T-cell (primary cell): ENCODE measurements around the gene GDF7. TPM values are rescaled to one million over a fixed set of nuclear protein-coding genes. Genes with fewer than 3 reads are reported as not detected.

Source experiments
- ATAC-seq, 4 experiments: fragments of 200-7000 bp in 3 of 4; fragments of 150-1000 bp in 1 of 4; cut with Tn5 transposase; replicated peaks in 1 of 4; 1 replicate in 3 of 4; 2 replicates in 1 of 4; pipeline ENCODE4 v1.10.0; 2021; ENCODE audit warnings: moderate library complexity in 3 of 4, mild to moderate bottlenecking in 2 of 4, moderate number of reproducible peaks in 1 of 4
- CTCF ChIA-PET, 2 donors: fragments of 300-600 bp; sonication (Branson Sonifier 250); formaldehyde crosslinking; loops; one replicate each; lab custom pipeline; 2022; ENCODE audit warnings: antibody characterized with exemption in 2 of 2; lab: Charles Lee
- POLR2A ChIA-PET, 2 donors: fragments of 300-600 bp; sonication (Branson Sonifier 250); formaldehyde crosslinking; loops; one replicate each; lab custom pipeline; 2022; ENCODE audit warnings: antibody characterized with exemption in 2 of 2; lab: Charles Lee
- DNase-seq, 35 experiments: peaks; one replicate each; pipeline versions ENCODE4 v3.0.0 to v3.0.0-alpha.2; 2013 to 2023
- H3K27ac ChIP-seq: one replicate; pipeline ENCODE4 v1.5.1; 2013; ENCODE audit warnings: low read length
- H3K27me3 ChIP-seq, 2 experiments: replicated peaks in 1 of 2; 1 replicate in 1 of 2; 2 replicates in 1 of 2; pipeline versions ENCODE4 v1.6.1 to v1.7.0; 2013; ENCODE audit warnings: low read length in 1 of 2, mixed read lengths in 1 of 2; ENCODE audit not compliant: control insufficient read depth in 2 of 2, insufficient read depth in 2 of 2; ENCODE audit errors: extremely low read depth in 1 of 2
- H3K36me3 ChIP-seq, 2 donors: 1 replicate in 1 of 2; 2 replicates in 1 of 2; pipeline versions ENCODE4 v1.6.1 to v1.7.0; 2013; ENCODE audit warnings: low read length in 1 of 2; ENCODE audit not compliant: control insufficient read depth in 2 of 2, insufficient read depth in 1 of 2; ENCODE audit errors: extremely low read depth in 1 of 2
- H3K4me1 ChIP-seq, 2 experiments: 1 replicate in 1 of 2; 2 replicates in 1 of 2; pipeline versions ENCODE4 v1.6.1 to v1.7.0; 2013; ENCODE audit warnings: low read length in 2 of 2, mixed read lengths in 1 of 2; ENCODE audit not compliant: insufficient read depth in 2 of 2, control insufficient read depth in 1 of 2; ENCODE audit errors: extremely low read depth in 1 of 2
- H3K4me3 ChIP-seq, 2 donors: 1 replicate in 1 of 2; 2 replicates in 1 of 2; pipeline versions ENCODE4 v1.5.1 to v1.7.0; 2013; ENCODE audit warnings: mild to moderate bottlenecking in 2 of 2, low read length in 1 of 2, moderate library complexity in 1 of 2; ENCODE audit not compliant: control insufficient read depth in 1 of 2; ENCODE audit errors: extremely low read depth in 1 of 2
- H3K9me3 ChIP-seq: 2 replicates; pipeline ENCODE4 v1.7.0; 2013
- H3K27ac Mint-ChIP-seq, 2 donors: one replicate each; pipeline ENCODE4 v1.8.0; 2020 to 2021; ENCODE audit warnings: mild to moderate bottlenecking in 2 of 2, mixed read lengths in 2 of 2
- H3K27me3 Mint-ChIP-seq, 2 donors: one replicate each; pipeline ENCODE4 v1.8.0; 2021 to 2022; ENCODE audit warnings: mixed read lengths in 2 of 2
- H3K36me3 Mint-ChIP-seq: one replicate; pipeline ENCODE4 v1.8.0; 2021; ENCODE audit warnings: mixed read lengths
- H3K4me1 Mint-ChIP-seq, 3 donors: one replicate each; pipeline ENCODE4 v1.8.0; 2020 to 2022; ENCODE audit warnings: mixed read lengths in 3 of 3, mild to moderate bottlenecking in 1 of 3
- H3K4me3 Mint-ChIP-seq, 3 donors: one replicate each; pipeline ENCODE4 v1.8.0; 2020 to 2022; ENCODE audit warnings: mild to moderate bottlenecking in 3 of 3, mixed read lengths in 3 of 3, moderate library complexity in 3 of 3
- H3K9me3 Mint-ChIP-seq, 3 donors: one replicate each; pipeline ENCODE4 v1.8.0; 2020 to 2022; ENCODE audit warnings: mixed read lengths in 3 of 3
- WGBS: methylation state at CpG from one replicate; pipeline ENCODE4 v1.1.5; 2013; ENCODE audit warnings: missing lambda C conversion rate; ENCODE audit not compliant: insufficient coverage; 5-methylcytosine and 5-hydroxymethylcytosine counted together
- total RNA-seq, 35 experiments: library from RNA in 6 of 35; stranded (reverse) in 6 of 35; fragments of 120-200 nt in 1 of 35; gene quantifications; one replicate each; pipeline versions ENCODE4 v1.2.1 to v1.2.4 and lab custom pipeline; 2013 to 2026

Gene GDF7
- total RNA-seq, 5 donors from 2014 or later (not counting 1 experiment from before 2014, with no cell fraction given), result 0.10 to 0.51 (median 0.16) TPM

GRCh38 chr2:20643060-20643459, 23.9 kb upstream of the GDF7 start:
- 100% methylated on average over 3 of the region's 7 CpGs for WGBS
- POLR2A ChIA-PET, result interaction anchor here in 1 of 2 donors (1.0 kb wide), 1 partner anchor 196 kb away, joined by 5 read pairs; the partner anchor contains the start of gene RHOB

GRCh38 chr2:20643826-20644225, 23.1 kb upstream of the GDF7 start:
- WGBS, result 80% methylated on average over 1 of the region's 3 CpGs
- no peaks in the 10 kb centered on the region for H3K27me3 ChIP-seq
- peaks cover 0 to 12% of the 10 kb centered on the region in 2 experiments for H3K4me1 ChIP-seq
- no peak overlapping the region for H3K4me3 ChIP-seq
- no peak for DNase-seq
- ATAC-seq, result no peak
- peaks cover 7 to 35% of the 10 kb centered on the region in 2 donors for H3K36me3 ChIP-seq
- Mint-ChIP-seq H3K4me3 (no peak overlapping the region), H3K4me1 (peaks cover 16 to 23% (median 19%) of the 10 kb centered on the region in 3 donors), H3K9me3 (no peaks in the 10 kb centered on the region), H3K27ac (no peak overlapping the region), H3K36me3 (peaks cover 34% of the 10 kb centered on the region), H3K27me3 (no peaks in the 10 kb centered on the region)
- no peak overlapping the region for H3K27ac ChIP-seq
- H3K9me3 ChIP-seq, result no peaks in the 10 kb centered on the region
- POLR2A ChIA-PET, result interaction anchor here in 1 of 2 donors (1.0 kb wide), 1 partner anchor 197 kb away, joined by 5 read pairs; the partner anchor contains the start of gene RHOB
- CTCF ChIA-PET, result interaction anchor here (1.0 to 3.3 kb wide), 8 partner anchors 17 to 317 kb away, joined by 3 to 27 read pairs (median 6); partner anchors contain the start of gene RHOB (in 1 of the 2)

More at GRCh38 chr2:20643060-20643459, 23.9 kb upstream of the GDF7 start:
- ATAC-seq (no peak), DNase-seq (no peak)
- H3K27me3 ChIP-seq, result no peaks in the 10 kb centered on the region
- peaks cover 7 to 41% of the 10 kb centered on the region in 2 donors for H3K36me3 ChIP-seq
- no peak overlapping the region for H3K27ac ChIP-seq
- no peaks in the 10 kb centered on the region for H3K27me3 Mint-ChIP-seq
- H3K36me3 Mint-ChIP-seq, result peaks cover 34% of the 10 kb centered on the region
- H3K4me1 Mint-ChIP-seq, result peaks cover 8 to 16% (median 13%) of the 10 kb centered on the region in 3 donors
- H3K9me3 Mint-ChIP-seq, result no peaks in the 10 kb centered on the region
- H3K4me1 ChIP-seq, result peaks cover 0 to 10% of the 10 kb centered on the region in 2 experiments
- H3K4me3 ChIP-seq, result no peak overlapping the region
- H3K27ac Mint-ChIP-seq, result no peak overlapping the region
- CTCF ChIA-PET, result interaction anchor here (0.6 to 3.3 kb wide), 17 partner anchors 7 to 628 kb away, joined by 3 to 27 read pairs (median 5); partner anchors contain the start of gene RHOB (in 1 of the 2)
- no peaks in the 10 kb centered on the region for H3K9me3 ChIP-seq
- no peak overlapping the region for H3K4me3 Mint-ChIP-seq

- no peak overlapping the region for H3K4me3 ChIP-seq
- POLR2A ChIA-PET, result no interaction called here
- Mint-ChIP-seq H3K27me3 (no peaks in the 10 kb centered on the region), H3K4me3 (no peak overlapping the region), H3K9me3 (no peaks in the 10 kb centered on the region), H3K36me3 (peaks cover 30% of the 10 kb centered on the region), H3K4me1 (peaks cover 30 to 35% (median 31%) of the 10 kb centered on the region in 3 donors), H3K27ac (no peak overlapping the region)
- ATAC-seq (no peak), DNase-seq (no peak)
- H3K36me3 ChIP-seq, result peaks cover 2 to 24% of the 10 kb centered on the region in 2 donors
- H3K27me3 ChIP-seq, result no peaks in the 10 kb centered on the region
- 95% methylated on average over 10 of the region's 14 CpGs for WGBS
- H3K9me3 ChIP-seq, result no peaks in the 10 kb centered on the region
- no peak overlapping the region for H3K27ac ChIP-seq
- H3K4me1 ChIP-seq, result peaks cover 4 to 26% of the 10 kb centered on the region in 2 experiments
- CTCF ChIA-PET, result interaction anchor here in 1 of 2 donors (2.0 kb wide), 1 partner anchor 201 kb away, joined by 10 read pairs; no protein-coding TSS in a partner anchor
Observed at GRCh38 chr2:20645301-20645701, 21.6 kb upstream of the GDF7 start.

- Mint-ChIP-seq H3K9me3 (no peaks in the 10 kb centered on the region), H3K27ac (no peak overlapping the region), H3K36me3 (peaks cover 30% of the 10 kb centered on the region), H3K4me1 (peaks cover 32 to 38% (median 33%) of the 10 kb centered on the region in 3 donors), H3K4me3 (no peak overlapping the region), H3K27me3 (no peaks in the 10 kb centered on the region)
- H3K9me3 ChIP-seq, result no peaks in the 10 kb centered on the region
- H3K36me3 ChIP-seq, result peaks cover 2 to 24% of the 10 kb centered on the region in 2 donors
- H3K4me1 ChIP-seq, result peaks cover 4 to 30% of the 10 kb centered on the region in 2 experiments
- CTCF ChIA-PET, result interaction anchor here in 1 of 2 donors (2.0 kb wide), 1 partner anchor 202 kb away, joined by 10 read pairs; no protein-coding TSS in a partner anchor
- POLR2A ChIA-PET, result no interaction called here
- ATAC-seq, result no peak
- DNase-seq, result no peak
- WGBS, result 94% methylated on average over 7 of the region's 10 CpGs
- H3K27ac ChIP-seq, result no peak overlapping the region
- H3K4me3 ChIP-seq, result no peak overlapping the region
- H3K27me3 ChIP-seq, result no peaks in the 10 kb centered on the region
Observed at GRCh38 chr2:20645761-20646160, 21.2 kb upstream of the GDF7 start.

- peaks cover 25% of the 10 kb centered on the region for H3K36me3 Mint-ChIP-seq
- POLR2A ChIA-PET, result interaction anchor here in 1 of 2 donors (0.8 to 1.0 kb wide), 2 partner anchors 199 to 204 kb away, joined by 3 read pairs; partner anchors contain the start of gene RHOB
- Histone ChIP-seq H3K27me3 (no peaks in the 10 kb centered on the region), H3K4me1 (peaks cover 4 to 33% of the 10 kb centered on the region in 2 experiments), H3K36me3 (peaks cover 0 to 23% of the 10 kb centered on the region in 2 donors), H3K4me3 (no peak overlapping the region), H3K9me3 (no peaks in the 10 kb centered on the region), H3K27ac (no peak overlapping the region)
- CTCF ChIA-PET, result interaction anchor here (1.0 to 2.0 kb wide), 3 partner anchors 8 to 233 kb away, joined by 3 to 10 read pairs (median 5); no protein-coding TSS in a partner anchor
- H3K9me3 Mint-ChIP-seq, result no peaks in the 10 kb centered on the region
- peaks cover 36 to 42% (median 37%) of the 10 kb centered on the region in 3 donors for H3K4me1 Mint-ChIP-seq
- no peak overlapping the region for H3K4me3 Mint-ChIP-seq
- DNase-seq (no peak), ATAC-seq (no peak)
- H3K27me3 Mint-ChIP-seq, result no peaks in the 10 kb centered on the region
- H3K27ac Mint-ChIP-seq, result no peak overlapping the region
- 86% methylated on average over 9 of the region's 20 CpGs for WGBS
Observed at GRCh38 chr2:20646446-20646845, 20.5 kb upstream of the GDF7 start.

- 94% methylated on average over 2 of the region's 3 CpGs for WGBS
- Mint-ChIP-seq H3K36me3 (peaks cover 18% of the 10 kb centered on the region), H3K9me3 (no peaks in the 10 kb centered on the region), H3K27me3 (no peaks in the 10 kb centered on the region), H3K4me3 (no peak overlapping the region), H3K27ac (no peak overlapping the region), H3K4me1 (peaks cover 42% of the 10 kb centered on the region in 3 donors)
- CTCF ChIA-PET, result interaction anchor here (1.0 to 2.0 kb wide), 3 partner anchors 9 to 234 kb away, joined by 3 to 10 read pairs (median 5); no protein-coding TSS in a partner anchor
- no peak for DNase-seq
- Histone ChIP-seq H3K27ac (no peak overlapping the region), H3K36me3 (peaks cover 0 to 21% of the 10 kb centered on the region in 2 donors), H3K27me3 (no peaks in the 10 kb centered on the region), H3K4me3 (no peak overlapping the region), H3K4me1 (peaks cover 4 to 35% of the 10 kb centered on the region in 2 experiments), H3K9me3 (no peaks in the 10 kb centered on the region)
- ATAC-seq, result no peak
- POLR2A ChIA-PET, result interaction anchor here in 1 of 2 donors (0.8 to 1.0 kb wide), 2 partner anchors 200 to 205 kb away, joined by 3 read pairs; partner anchors contain the start of gene RHOB
Observed at GRCh38 chr2:20647211-20647610, 19.7 kb upstream of the GDF7 start.
